Kidney (tissue), 14 donors: ENCODE measurements around the gene THADA. TPM values are rescaled to one million over a fixed set of nuclear protein-coding genes. Genes with fewer than 3 reads are reported as not detected.

Experiments used
- DNase-seq, 5 donors: peaks; one replicate each; pipeline ENCODE4 v3.0.0-alpha.2; 2013 to 2020
- FAIRE-seq: peaks from 2 replicates; lab custom pipeline; 2012; peaks lifted over from hg19 to GRCh38; lab: Jason Lieb, UNC
- H3K27ac ChIP-seq, 2 donors: one replicate each; pipeline ENCODE4 v1.7.0; 2013; ENCODE audit warnings: low read depth in 2 of 2, low read length in 2 of 2, inconsistent platforms in 1 of 2
- H3K27me3 ChIP-seq: one replicate; pipeline ENCODE4 v1.7.1; 2013; ENCODE audit warnings: low read length, inconsistent platforms; ENCODE audit not compliant: control insufficient read depth, insufficient read depth
- H3K36me3 ChIP-seq, 3 donors: one replicate each; pipeline versions ENCODE4 v1.7.0 to v1.7.1; 2013; ENCODE audit warnings: low read length in 3 of 3, control low read depth in 1 of 3, inconsistent platforms in 1 of 3; ENCODE audit not compliant: insufficient read depth in 3 of 3, control insufficient read depth in 2 of 3
- H3K4me1 ChIP-seq, 3 donors: one replicate each; pipeline versions ENCODE4 v1.7.0 to v1.7.1; 2013; ENCODE audit warnings: low read length in 3 of 3, inconsistent platforms in 1 of 3, low read depth in 1 of 3; ENCODE audit not compliant: control insufficient read depth in 2 of 3, insufficient read depth in 2 of 3
- H3K4me3 ChIP-seq, 3 donors: one replicate each; pipeline versions ENCODE4 v1.7.0 to v1.8.1; 2013; ENCODE audit warnings: low read length in 3 of 3, control low read depth in 1 of 3, inconsistent platforms in 1 of 3
- H3K9ac ChIP-seq, 3 donors: one replicate each; pipeline versions ENCODE4 v1.7.0 to v1.7.1; 2013; ENCODE audit warnings: low read length in 3 of 3, control low read depth in 1 of 3, inconsistent platforms in 1 of 3
- H3K9me3 ChIP-seq, 3 donors: one replicate each; pipeline versions ENCODE4 v1.7.0 to v1.7.1; 2013; ENCODE audit warnings: low read length in 3 of 3, control low read depth in 1 of 3, inconsistent platforms in 1 of 3; ENCODE audit not compliant: control insufficient read depth in 2 of 3, insufficient read depth in 1 of 3
- intact Hi-C: fragments of 100-400 bp; cut with DNase I; formaldehyde crosslinking; loops from one replicate; pipeline ENCODE4 v1.11.1; 2022
- polyA plus RNA-seq: library from polyadenylated mRNA; stranded (reverse); fragments of 350-450 nt; fragmentation: Illumina TruSeq; extraction: RNeasy Lipid Tissue Mini Kit (QIAGEN cat#74804); gene quantifications from one replicate; pipeline ENCODE4 v1.2.3, GENCODE V29; 2014; ENCODE audit warnings: low read depth, low replicate concordance; ENCODE audit not compliant: insufficient read depth
- total RNA-seq: library from RNA; stranded (reverse); fragmentation: NEBNext Ultra II Directional; extraction: Animal tissue kit (Norgen Biotek cat#: 25700); gene quantifications from one replicate; pipeline ENCODE4 v1.2.1, GENCODE V29; 2021
- TF ChIP-seq, protein P1 (sequence below): IDR thresholded peaks from 3 replicates; pipeline ENCODE4 v1.5.1; 2012; ENCODE audit warnings: mild to moderate bottlenecking, moderate library complexity, borderline replicate concordance; ENCODE audit not compliant: insufficient read depth; ENCODE audit errors: extremely low read depth
- donor health status: control.
- donor health status: control.
- donor health status: control.
- donor health status: control.
- donor health status: control.
- donor health status: DM: yes; HTN: yes; CAD: no.
- donor health status: Normal renal cell carcinoma (clear cell type).

The THADA gene
- total and polyA plus RNA-seq, 2 donors from 2014 or later = 21.4 to 45.1 TPM

DNA sequence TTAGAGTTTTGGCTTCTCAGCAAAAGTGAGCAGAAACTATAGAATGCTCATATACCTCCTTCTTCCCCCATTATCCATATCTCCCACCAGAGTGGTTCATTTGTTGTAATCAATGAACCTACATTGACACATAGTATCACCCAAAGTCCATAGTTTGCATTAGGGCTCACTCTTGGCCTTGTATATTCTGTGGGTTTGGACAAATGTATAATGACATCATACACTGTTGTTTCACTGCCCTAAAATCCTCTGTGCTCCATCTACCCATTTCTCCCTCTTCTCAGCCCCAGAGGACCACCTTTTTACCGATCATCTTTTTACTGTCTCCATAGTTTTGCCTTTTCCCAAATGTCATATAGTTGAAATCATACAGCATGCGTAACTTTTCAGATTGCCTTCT is 393.5 kb downstream of the THADA start:
- no peak overlapping the region for H3K9ac ChIP-seq
- no peaks in the 10 kb centered on the region for H3K9me3 ChIP-seq
- FAIRE-seq (no peak), DNase-seq (no peak)
- peaks cover 2 to 4% (median 3%) of the 10 kb centered on the region in 3 donors for H3K4me1 ChIP-seq
- no peaks in the 10 kb centered on the region for H3K27me3 ChIP-seq
- no peak overlapping the region for H3K27ac ChIP-seq
- TF ChIP-seq, protein P1, sequence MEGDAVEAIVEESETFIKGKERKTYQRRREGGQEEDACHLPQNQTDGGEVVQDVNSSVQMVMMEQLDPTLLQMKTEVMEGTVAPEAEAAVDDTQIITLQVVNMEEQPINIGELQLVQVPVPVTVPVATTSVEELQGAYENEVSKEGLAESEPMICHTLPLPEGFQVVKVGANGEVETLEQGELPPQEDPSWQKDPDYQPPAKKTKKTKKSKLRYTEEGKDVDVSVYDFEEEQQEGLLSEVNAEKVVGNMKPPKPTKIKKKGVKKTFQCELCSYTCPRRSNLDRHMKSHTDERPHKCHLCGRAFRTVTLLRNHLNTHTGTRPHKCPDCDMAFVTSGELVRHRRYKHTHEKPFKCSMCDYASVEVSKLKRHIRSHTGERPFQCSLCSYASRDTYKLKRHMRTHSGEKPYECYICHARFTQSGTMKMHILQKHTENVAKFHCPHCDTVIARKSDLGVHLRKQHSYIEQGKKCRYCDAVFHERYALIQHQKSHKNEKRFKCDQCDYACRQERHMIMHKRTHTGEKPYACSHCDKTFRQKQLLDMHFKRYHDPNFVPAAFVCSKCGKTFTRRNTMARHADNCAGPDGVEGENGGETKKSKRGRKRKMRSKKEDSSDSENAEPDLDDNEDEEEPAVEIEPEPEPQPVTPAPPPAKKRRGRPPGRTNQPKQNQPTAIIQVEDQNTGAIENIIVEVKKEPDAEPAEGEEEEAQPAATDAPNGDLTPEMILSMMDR = no peak
- no peak overlapping the region for H3K4me3 ChIP-seq
- intact Hi-C loops = no loop called here
- H3K36me3 ChIP-seq = no peaks in the 10 kb centered on the region

DNA sequence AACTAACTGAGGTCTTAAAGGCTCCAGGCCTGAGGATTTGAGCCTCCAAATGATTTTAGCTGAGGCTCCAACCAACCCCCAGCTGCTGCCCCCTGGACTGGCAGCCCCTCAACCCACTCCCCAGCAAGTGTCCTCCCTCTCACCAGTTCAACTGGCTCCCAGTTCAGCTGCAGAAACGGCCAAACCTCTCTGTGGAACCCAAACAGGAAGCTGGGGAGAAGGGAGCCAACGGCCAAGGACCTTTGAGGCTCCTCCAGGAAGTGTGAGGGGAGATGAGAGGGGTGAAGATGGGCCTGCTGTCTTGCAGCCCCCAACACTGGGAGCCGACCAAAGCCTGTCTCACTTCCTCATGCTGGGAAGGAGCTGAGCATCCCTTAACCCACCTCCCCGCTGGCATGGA is 394.3 kb downstream of the THADA start:
- Histone ChIP-seq H3K4me3 (no peak overlapping the region), H3K9ac (no peak overlapping the region), H3K27ac (no peak overlapping the region), H3K36me3 (no peaks in the 10 kb centered on the region), H3K4me1 (peaks cover 3 to 5% (median 4%) of the 10 kb centered on the region in 3 donors), H3K9me3 (no peaks in the 10 kb centered on the region), H3K27me3 (no peaks in the 10 kb centered on the region)
- no peak for DNase-seq
- intact Hi-C loops = no loop called here
- FAIRE-seq = no peak
- TF ChIP-seq, protein P1 = no peak

DNA sequence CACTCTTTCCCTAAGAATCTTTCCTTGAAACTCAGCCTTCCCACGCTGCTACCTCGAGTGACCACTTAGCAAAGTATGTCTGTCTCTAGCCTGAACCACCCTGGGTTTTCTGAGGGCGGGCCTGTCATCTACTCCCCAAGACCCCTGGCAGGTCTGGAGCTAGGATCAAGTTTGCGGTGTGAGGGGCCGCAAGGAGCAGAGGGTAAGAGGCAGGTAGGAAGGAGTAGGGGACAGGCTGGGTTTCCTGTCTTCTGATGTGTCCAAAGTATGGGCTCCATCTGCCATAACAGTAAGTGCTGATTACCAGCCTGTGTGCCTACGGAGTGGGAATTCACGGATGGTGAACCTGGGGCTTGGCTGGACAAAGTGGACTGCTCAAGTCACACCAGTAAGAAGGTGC is 394.8 kb downstream of the THADA start:
- H3K27ac ChIP-seq = no peak overlapping the region
- H3K4me3 ChIP-seq = no peak overlapping the region
- H3K27me3 ChIP-seq = no peaks in the 10 kb centered on the region
- FAIRE-seq (no peak), DNase-seq (no peak)
- intact Hi-C loops = no loop called here
- TF ChIP-seq, protein P1 = no peak
- H3K9ac ChIP-seq = no peak overlapping the region
- H3K9me3 ChIP-seq = no peaks in the 10 kb centered on the region
- no peaks in the 10 kb centered on the region for H3K36me3 ChIP-seq
- H3K4me1 ChIP-seq = peaks cover 3 to 5% (median 4%) of the 10 kb centered on the region in 3 donors
